A673 (cell line): Measurements from ENCODE around the gene MORN1. TPM values are rescaled to one million over a fixed set of nuclear protein-coding genes. Genes with fewer than 3 reads are reported as not detected.

Source experiments
- BruUV-seq: library from RNA; stranded (reverse); fragments of 400-500 nt; replicated peaks from 2 replicates; lab custom pipeline; 2021; lab: Mats Ljungman, UMichigan
- CTCF ChIA-PET: fragments of 300-600 bp; sonication (Branson Sonifier 250); formaldehyde crosslinking; loops from one replicate; lab custom pipeline; 2022; ENCODE audit warnings: antibody characterized with exemption; lab: Charles Lee
- POLR2A ChIA-PET: fragments of 300-600 bp; sonication (Branson Sonifier 250); formaldehyde crosslinking; loops from one replicate; lab custom pipeline; 2022; ENCODE audit warnings: antibody characterized with exemption; ENCODE audit not compliant: low non-redundant PET; lab: Charles Lee
- DNase-seq: peaks from one replicate; pipeline ENCODE4 v3.0.0-alpha.2; 2015; ENCODE audit warnings: low spot score
- H3K27ac ChIP-seq: fragments of 200-600 bp; sonication (generic); 2 replicates; pipeline ENCODE4 v1.5.1; 2016; ENCODE audit warnings: mixed run types, low read depth, mild to moderate bottlenecking, mixed read lengths, antibody characterized with exemption, low read length; ENCODE audit not compliant: poor library complexity, severe bottlenecking
- H3K27me3 ChIP-seq: fragments of 200-600 bp; sonication (generic); replicated peaks from 2 replicates; pipeline ENCODE4 v1.6.1; 2017; ENCODE audit warnings: mixed run types, low read depth, mild to moderate bottlenecking, mixed read lengths, antibody characterized with exemption, low read length; ENCODE audit not compliant: insufficient read depth, poor library complexity
- H3K36me3 ChIP-seq: fragments of 200-600 bp; sonication (generic); 2 replicates; pipeline ENCODE4 v1.6.1; 2016; ENCODE audit warnings: mixed run types, mild to moderate bottlenecking, mixed read lengths, antibody characterized with exemption, low read length; ENCODE audit not compliant: insufficient read depth, poor library complexity, severe bottlenecking
- H3K4me1 ChIP-seq: fragments of 200-600 bp; sonication (generic); 2 replicates; pipeline ENCODE4 v1.6.1; 2017; ENCODE audit warnings: mixed run types, mild to moderate bottlenecking, mixed read lengths, antibody characterized with exemption, low read length; ENCODE audit not compliant: insufficient read depth, poor library complexity, severe bottlenecking
- H3K4me3 ChIP-seq: fragments of 200-600 bp; sonication (generic); 2 replicates; pipeline ENCODE4 v1.5.1; 2016; ENCODE audit warnings: low read depth, mixed run types, mild to moderate bottlenecking, mixed read lengths, low read length; ENCODE audit not compliant: poor library complexity, severe bottlenecking
- H3K9me3 ChIP-seq: fragments of 200-600 bp; sonication (generic); 2 replicates; pipeline ENCODE4 v1.6.1; 2016; ENCODE audit warnings: mixed run types, low read depth, mild to moderate bottlenecking, mixed read lengths, antibody characterized with exemption, low read length; ENCODE audit not compliant: poor library complexity, severe bottlenecking
- EZH2 ChIP-seq: fragments of 200-600 bp; sonication (generic); IDR thresholded peaks from 2 replicates; pipeline ENCODE4 v1.6.1; 2017; ENCODE audit warnings: borderline replicate concordance, low read depth, mild to moderate bottlenecking, mixed read lengths, antibody characterized with exemption, low read length; ENCODE audit not compliant: poor library complexity, severe bottlenecking
- intact Hi-C: fragments of 100-400 bp; cut with micrococcal nuclease; formaldehyde crosslinking; loops from one replicate; pipeline ENCODE4 v1.10.0; 2022; ENCODE audit not compliant: unreplicated experiment
- total RNA-seq: library from RNA; stranded (reverse); gene quantifications from 2 replicates; pipeline ENCODE4 v1.2.3, GENCODE V29; 2021
- TF ChIP-seq, protein P1 (sequence below): fragments of 300-800, 200-600 bp; sonication (generic); conservative IDR thresholded peaks from 2 replicates; pipeline ENCODE4 v1.5.1; 2017; ENCODE audit warnings: low read depth, mild to moderate bottlenecking, antibody characterized with exemption, low read length, moderate library complexity, mixed read lengths

The MORN1 gene
- total RNA-seq, 1 experiment from 2014 or later = 24.7 TPM

DNA sequence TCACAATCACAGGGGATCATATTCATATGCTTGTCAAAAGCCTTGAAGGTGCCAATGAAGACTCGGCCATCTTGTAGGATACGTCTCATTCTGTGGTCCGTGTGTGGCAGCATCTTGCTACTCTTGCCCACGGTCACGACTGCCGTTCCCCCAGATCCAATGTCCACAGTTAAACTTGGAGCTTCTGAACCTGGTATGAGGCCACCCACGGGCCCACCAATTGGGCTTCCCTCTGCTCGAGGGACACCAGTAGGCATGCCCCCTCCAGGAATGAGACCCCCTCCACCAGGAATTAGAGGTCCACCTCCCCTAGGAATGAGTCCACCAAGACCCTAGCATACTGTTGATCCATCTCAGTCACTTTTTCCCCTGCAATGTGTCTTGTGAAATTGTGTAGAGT is 39.6 kb downstream of the MORN1 start:
- no peaks in the 10 kb centered on the region for H3K36me3 ChIP-seq
- H3K27me3 ChIP-seq = no peaks in the 10 kb centered on the region
- ChIA-PET POLR2A (no interaction called here), CTCF (interaction anchor here (0.7 kb wide), 1 partner anchor 30 kb away, joined by 3 read pairs; no protein-coding TSS in a partner anchor)
- no peak for TF ChIP-seq EZH2
- TF ChIP-seq, protein P1, sequence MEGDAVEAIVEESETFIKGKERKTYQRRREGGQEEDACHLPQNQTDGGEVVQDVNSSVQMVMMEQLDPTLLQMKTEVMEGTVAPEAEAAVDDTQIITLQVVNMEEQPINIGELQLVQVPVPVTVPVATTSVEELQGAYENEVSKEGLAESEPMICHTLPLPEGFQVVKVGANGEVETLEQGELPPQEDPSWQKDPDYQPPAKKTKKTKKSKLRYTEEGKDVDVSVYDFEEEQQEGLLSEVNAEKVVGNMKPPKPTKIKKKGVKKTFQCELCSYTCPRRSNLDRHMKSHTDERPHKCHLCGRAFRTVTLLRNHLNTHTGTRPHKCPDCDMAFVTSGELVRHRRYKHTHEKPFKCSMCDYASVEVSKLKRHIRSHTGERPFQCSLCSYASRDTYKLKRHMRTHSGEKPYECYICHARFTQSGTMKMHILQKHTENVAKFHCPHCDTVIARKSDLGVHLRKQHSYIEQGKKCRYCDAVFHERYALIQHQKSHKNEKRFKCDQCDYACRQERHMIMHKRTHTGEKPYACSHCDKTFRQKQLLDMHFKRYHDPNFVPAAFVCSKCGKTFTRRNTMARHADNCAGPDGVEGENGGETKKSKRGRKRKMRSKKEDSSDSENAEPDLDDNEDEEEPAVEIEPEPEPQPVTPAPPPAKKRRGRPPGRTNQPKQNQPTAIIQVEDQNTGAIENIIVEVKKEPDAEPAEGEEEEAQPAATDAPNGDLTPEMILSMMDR = no peak
- no peak for DNase-seq
- H3K9me3 ChIP-seq = no peaks in the 10 kb centered on the region
- no peak overlapping the region for H3K27ac ChIP-seq
- intact Hi-C loops = no loop called here
- H3K4me1 ChIP-seq = no peaks in the 10 kb centered on the region
- BruUV-seq = no TSS peak
- no peak overlapping the region for H3K4me3 ChIP-seq

DNA sequence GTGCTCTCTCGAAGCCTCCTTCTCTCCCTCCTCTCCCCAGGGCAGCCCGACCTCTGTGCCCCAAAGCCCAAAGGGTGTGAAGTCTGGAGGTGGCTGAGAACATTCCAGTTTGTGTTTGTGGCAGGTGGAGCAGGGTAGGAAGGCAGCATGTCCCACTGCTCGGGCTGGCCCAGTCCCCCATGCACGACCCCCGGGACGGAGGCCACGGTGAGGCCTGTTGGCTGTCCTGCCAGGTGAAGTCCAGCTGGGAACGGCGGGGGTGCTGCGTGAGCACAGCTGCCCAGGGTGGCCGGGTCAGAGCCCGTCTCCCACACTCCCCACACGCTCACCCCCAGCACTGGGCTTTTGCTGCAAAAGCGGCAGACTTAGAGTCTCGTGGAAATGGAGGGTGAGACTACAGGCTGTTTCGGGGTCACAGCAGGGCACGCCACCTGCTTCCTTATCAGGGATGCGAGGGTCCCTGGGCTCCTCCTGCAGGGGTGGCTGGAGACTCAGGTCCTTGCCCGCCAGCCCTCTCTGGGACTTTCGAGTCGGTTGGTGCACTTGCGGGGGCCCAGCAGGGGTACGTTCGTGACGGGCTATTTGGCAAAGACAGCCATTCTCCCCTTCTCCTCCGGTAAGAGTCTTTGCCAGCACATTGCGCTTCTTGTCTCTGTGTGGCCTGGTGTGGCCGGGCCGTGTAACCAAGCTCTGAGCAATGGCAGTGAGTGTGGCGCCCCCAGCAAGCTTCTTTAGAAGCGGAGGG is 40.3 kb downstream of the MORN1 start:
- ChIA-PET POLR2A (no interaction called here), CTCF (no interaction called here)
- H3K27ac ChIP-seq = no peak overlapping the region
- H3K4me1 ChIP-seq = no peaks in the 10 kb centered on the region
- intact Hi-C loops = no loop called here
- H3K9me3 ChIP-seq = no peaks in the 10 kb centered on the region
- no peaks in the 10 kb centered on the region for H3K27me3 ChIP-seq
- no peak overlapping the region for H3K4me3 ChIP-seq
- TF ChIP-seq EZH2 = no peak
- TF ChIP-seq, protein P1 = no peak
- no peak for DNase-seq
- H3K36me3 ChIP-seq = no peaks in the 10 kb centered on the region
- no TSS peak for BruUV-seq

DNA sequence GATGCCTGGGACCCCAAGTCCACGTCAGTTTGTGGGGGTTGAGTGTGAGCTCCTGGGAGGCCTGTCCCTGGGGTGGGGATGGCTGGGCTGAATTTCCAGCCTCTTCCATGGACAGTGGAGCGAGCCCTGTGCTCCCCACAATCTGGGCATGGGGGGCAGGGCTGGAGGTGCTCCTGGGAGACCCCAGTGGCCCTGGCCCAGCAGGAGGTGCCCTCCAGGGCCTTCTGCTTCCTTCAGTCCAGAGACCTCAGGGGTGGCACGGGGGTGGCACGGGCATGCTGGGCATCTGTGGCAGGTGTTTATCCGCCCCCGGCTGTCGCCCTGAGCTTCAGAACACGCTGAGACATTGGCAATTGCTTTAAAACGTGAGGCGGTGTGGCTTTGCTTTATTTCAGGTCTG is 40.9 kb downstream of the MORN1 start:
- no peak for TF ChIP-seq EZH2
- no peaks in the 10 kb centered on the region for H3K9me3 ChIP-seq
- CTCF ChIA-PET = no interaction called here
- H3K36me3 ChIP-seq = no peaks in the 10 kb centered on the region
- no peak overlapping the region for H3K4me3 ChIP-seq
- intact Hi-C loops = no loop called here
- no peaks in the 10 kb centered on the region for H3K4me1 ChIP-seq
- no TSS peak for BruUV-seq
- H3K27ac ChIP-seq = no peak overlapping the region
- H3K27me3 ChIP-seq = no peaks in the 10 kb centered on the region
- DNase-seq = no peak
- POLR2A ChIA-PET = no interaction called here
